K562 treated with DMSO at 1 percent for 12 hours (cell line): ENCODE measurements around the gene LEMD1. TPM values are rescaled to one million over a fixed set of nuclear protein-coding genes. Genes with fewer than 3 reads are reported as not detected.

Experiments used
- total RNA-seq: library from RNA; unstranded; fragments of 300-600 nt; gene quantifications from 2 replicates; pipeline ENCODE4 v1.2.3, GENCODE V29; 2022; ENCODE audit not compliant: insufficient read depth

The LEMD1 gene
- not detected in 2 replicates for total RNA-seq

DNA sequence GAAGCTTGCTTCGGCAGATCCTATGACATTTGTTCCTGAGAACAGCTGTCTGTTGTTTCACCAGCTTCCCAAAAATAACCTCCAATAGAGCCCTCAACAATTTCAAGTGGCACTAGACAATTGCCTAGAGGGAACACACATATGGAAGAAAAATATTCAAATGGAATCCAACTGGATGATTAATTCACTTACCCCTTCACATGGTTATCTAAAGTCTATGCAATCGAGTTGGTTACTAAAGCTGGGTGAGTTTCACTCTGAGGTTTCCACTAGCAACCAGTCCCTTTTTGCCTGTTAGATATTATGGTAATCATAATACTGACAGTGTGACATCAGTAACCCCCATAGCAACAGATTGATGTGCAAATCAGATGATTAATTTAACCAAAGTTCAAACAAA, at the start of gene LEMD1:
TSS of gene LEMD1 (minus strand) at position 259 of the 400 bp plus-strand sequence. CDS start 1,520 bp downstream, outside the sequence.

DNA sequence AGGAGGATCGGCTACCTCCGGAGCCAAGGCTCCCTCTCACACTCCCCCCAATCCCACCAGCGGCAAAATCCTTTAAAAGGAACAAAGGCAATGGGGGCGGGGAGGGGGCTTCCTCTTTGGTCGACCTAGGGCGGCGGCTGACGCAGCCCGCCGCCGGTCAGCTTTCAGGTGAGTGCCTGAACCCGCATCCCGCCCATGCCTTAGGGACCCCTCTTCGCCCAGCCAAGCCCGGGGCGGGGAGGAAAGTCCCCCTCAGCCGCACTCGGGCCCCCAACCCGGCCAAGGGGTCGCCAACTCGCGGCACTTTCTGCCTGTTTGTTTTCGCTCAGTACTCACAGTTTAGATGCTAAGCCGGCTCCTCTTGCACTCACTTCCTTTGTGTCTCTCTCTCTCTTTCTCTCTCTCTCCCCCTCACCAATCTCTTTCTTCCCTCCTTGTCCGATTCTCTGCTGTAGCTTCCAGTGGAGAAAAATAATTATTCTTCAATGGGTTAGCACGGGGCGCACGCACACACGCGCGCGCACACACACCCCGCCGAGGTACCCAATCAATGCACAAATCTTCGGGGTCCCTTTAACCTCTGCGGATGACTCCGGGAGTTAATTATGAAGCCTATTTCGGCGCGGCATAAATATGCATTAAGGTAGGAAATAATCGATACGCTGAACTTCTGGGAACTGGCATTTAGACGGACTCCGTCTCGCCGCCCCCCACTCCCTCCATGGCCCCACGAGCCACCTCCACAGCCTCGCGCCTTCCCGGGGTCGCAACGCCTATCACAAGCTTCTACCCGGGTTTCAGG, 33.9 kb upstream of the LEMD1 start, which contains the start of gene BLACAT1:
TSS of gene BLACAT1 (minus strand) at position 465 of the 802 bp plus-strand sequence.

GRCh38 chr1:205356440-205357139, 65.3 kb downstream of the LEMD1 start, which contains the start of gene KLHDC8A:
Gene KLHDC8A, minus strand, starts transcription at chr1:205356922. Its CDS starts 13,318 bp downstream, at chr1:205343604.

Other genes starting within 250 kb of the LEMD1 start
- 2.8 and 9.5 TPM in 2 replicates for gene DSTYK, start 210.4 kb downstream of the LEMD1 start, total RNA-seq
- gene TMCC2, start 194.1 kb downstream of the LEMD1 start, total RNA-seq: 8.3 and 12.1 TPM in 2 replicates
- 0.44 and 1.1 TPM in 2 replicates for gene NUAK2, start 100.3 kb downstream of the LEMD1 start, total RNA-seq
- gene KLHDC8A, start 65.1 kb downstream of the LEMD1 start, total RNA-seq: not detected in 2 replicates
- 0.35 and 0.73 TPM in 2 replicates for gene BLACAT1, start 34.0 kb upstream of the LEMD1 start, total RNA-seq
- gene CDK18, start 82.6 kb upstream of the LEMD1 start, total RNA-seq: 0.97 and 2.0 TPM in 2 replicates
- 3.4 and 10.5 TPM in 2 replicates for gene ELK4, start 210.0 kb upstream of the LEMD1 start, total RNA-seq